K562 (cell line): ENCODE data around the gene CNOT6. TPM values are rescaled to one million over a fixed set of nuclear protein-coding genes. Genes with fewer than 3 reads are reported as not detected.

ENCODE experiments used
- C11orf30 ChIP-seq: fragments of 450-650 bp; IDR thresholded peaks from 2 replicates; pipeline ENCODE4 v1.6.1; 2016; ENCODE audit warnings: low read depth, mild to moderate bottlenecking
- CHAMP1 ChIP-seq: fragments of 450-650 bp; IDR thresholded peaks from 2 replicates; pipeline ENCODE4 v1.6.1; 2016; ENCODE audit warnings: mild to moderate bottlenecking
- CXXC5 ChIP-seq: fragments of 250-450 bp; sonication (Bioruptor Pico); IDR thresholded peaks from 2 replicates; pipeline ENCODE4 v1.8.0; 2022; ENCODE audit warnings: inconsistent platforms, mild to moderate bottlenecking, moderate library complexity
- MAFG ChIP-seq: fragments of 450-650 bp; conservative IDR thresholded peaks from 2 replicates; pipeline ENCODE4 v1.6.1; 2016; ENCODE audit warnings: missing genetic modification characterization, missing compliant biosample characterization
- MNT ChIP-seq, 2 experiments: fragments of 450-650 bp; conservative IDR thresholded peaks; 2 replicates each; pipeline ENCODE4 v1.6.1; 2017; ENCODE audit warnings: mild to moderate bottlenecking in 2 of 2, moderate library complexity in 2 of 2
- MTA1 ChIP-seq: fragments of 450-650 bp; IDR thresholded peaks from 2 replicates; pipeline ENCODE4 v1.6.1; 2017; ENCODE audit warnings: borderline replicate concordance
- PBX2 ChIP-seq, 2 experiments: IDR thresholded peaks in 1 of 2; conservative IDR thresholded peaks in 1 of 2; 2 replicates each; pipeline ENCODE4 v1.6.1; 2016; ENCODE audit warnings: low read depth in 2 of 2, mild to moderate bottlenecking in 1 of 2, missing compliant biosample characterization in 1 of 2, missing genetic modification characterization in 1 of 2, moderate library complexity in 1 of 2
- RBM39 ChIP-seq: fragments of 200-400 bp; formaldehyde crosslinking; optimal IDR thresholded peaks from 2 replicates; pipeline ENCODE3; 2018; ENCODE audit warnings: low read depth, low read length
- TOE1 ChIP-seq, 2 experiments: fragments of 450-650 bp in 1 of 2; sonication (generic) in 1 of 2; formaldehyde crosslinking in 1 of 2; IDR thresholded peaks; 2 replicates each; pipeline versions ENCODE4 v1.7.1 to v1.8.0; 2016 to 2022; ENCODE audit warnings: borderline replicate concordance in 2 of 2, mild to moderate bottlenecking in 2 of 2, antibody characterized with exemption in 1 of 2, inconsistent platforms in 1 of 2, low read depth in 1 of 2, missing genetic modification reagents in 1 of 2, moderate library complexity in 1 of 2
- ZNF263 ChIP-seq: sonication (generic); formaldehyde crosslinking; IDR thresholded peaks from 2 replicates; pipeline ENCODE4 v1.8.0; 2022; ENCODE audit warnings: mild to moderate bottlenecking, missing genetic modification reagents, borderline replicate concordance
- ZNF57 ChIP-seq: fragments of 450-650 bp; formaldehyde crosslinking; IDR thresholded peaks from 2 replicates; pipeline ENCODE4 v1.4.0; 2020; ENCODE audit warnings: mild to moderate bottlenecking, moderate library complexity
- polyA plus RNA-seq, 8 experiments: library from polyadenylated mRNA; depleted of rRNA in 4 of 8; stranded (reverse) in 5 of 8; unstranded in 3 of 8; fragments of >200 nt; fragmentation: Nextera tagmentation in 2 of 8; fragmentation: Illumina TruSeq in 1 of 8; extraction: Ambion mirVana in 2 of 8; extraction: Trizol in 1 of 8; gene quantifications; 2 replicates each; pipeline versions ENCODE4 v1.2.1 to v1.2.3, GENCODE V29; 2011 to 2014; ENCODE audit warnings: inconsistent platforms in 1 of 8, missing spikeins in 1 of 8
- total RNA-seq, 7 experiments: library from RNA; depleted of rRNA in 6 of 7; stranded (reverse); fragments of >200 nt in 6 of 7; fragmentation: Illumina TruSeq in 2 of 7; extraction: Trizol in 2 of 7; gene quantifications; 2 replicates each; pipeline versions ENCODE4 v1.2.1 to v1.2.3, GENCODE V29; 2011 to 2021; ENCODE audit warnings: low replicate concordance in 1 of 7
- TF ChIP-seq, protein P1 (sequence below): fragments of 450-650 bp; IDR thresholded peaks from 2 replicates; pipeline ENCODE4 v1.6.1; 2016
- TF ChIP-seq, protein P2 (sequence below): fragments of 250-450 bp; sonication (Bioruptor Pico); IDR thresholded peaks from 2 replicates; pipeline ENCODE4 v1.5.0; 2020; ENCODE audit warnings: mild to moderate bottlenecking, borderline replicate concordance

Gene CNOT6
- total and polyA plus RNA-seq, 9 of the 15 experiments (the other 6 are each of a cell fraction or from before 2014, with no cell fraction given): 4.9 to 32.4 (median 14.0) TPM

- TF ChIP-seq PBX2 (CRISPR knock-in tag; IDR thresholded peaks at IDR 0.05; ENCODE audit: low read depth) (no peak), PBX2 (tag; conservative IDR thresholded peaks at IDR 0.05; ENCODE audit: low read depth) (peak; percentile 50; the same call in 1 of the 2 replicates), RBM39 (no peak), ZNF57 (no peak), ZNF263 (CRISPR knock-in tag) (peak; percentile 71; the same call in 1 of the 2 replicates), CHAMP1 (no peak), MAFG (tag) (peak; percentile 90), CXXC5 (peak; percentile 42; the same call in 1 of the 2 replicates), TOE1 (IDR thresholded peaks at IDR 0.05; ENCODE audit: borderline replicate concordance) (peak; percentile 92), TOE1 (CRISPR knock-in tag; IDR thresholded peaks at IDR 0.05; ENCODE audit: borderline replicate concordance, low read depth) (no peak), MNT (conservative IDR thresholded peaks at IDR 0.05) (0 out of 4 replicates have a peak, but pooled peaks of 1 of the 2 experiments have one; percentile 27), C11orf30 (peak; percentile 91), MTA1 (no peak)
- TF ChIP-seq, protein P1, sequence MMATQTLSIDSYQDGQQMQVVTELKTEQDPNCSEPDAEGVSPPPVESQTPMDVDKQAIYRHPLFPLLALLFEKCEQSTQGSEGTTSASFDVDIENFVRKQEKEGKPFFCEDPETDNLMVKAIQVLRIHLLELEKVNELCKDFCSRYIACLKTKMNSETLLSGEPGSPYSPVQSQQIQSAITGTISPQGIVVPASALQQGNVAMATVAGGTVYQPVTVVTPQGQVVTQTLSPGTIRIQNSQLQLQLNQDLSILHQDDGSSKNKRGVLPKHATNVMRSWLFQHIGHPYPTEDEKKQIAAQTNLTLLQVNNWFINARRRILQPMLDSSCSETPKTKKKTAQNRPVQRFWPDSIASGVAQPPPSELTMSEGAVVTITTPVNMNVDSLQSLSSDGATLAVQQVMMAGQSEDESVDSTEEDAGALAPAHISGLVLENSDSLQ: peak; percentile 53
- TF ChIP-seq, protein P2, sequence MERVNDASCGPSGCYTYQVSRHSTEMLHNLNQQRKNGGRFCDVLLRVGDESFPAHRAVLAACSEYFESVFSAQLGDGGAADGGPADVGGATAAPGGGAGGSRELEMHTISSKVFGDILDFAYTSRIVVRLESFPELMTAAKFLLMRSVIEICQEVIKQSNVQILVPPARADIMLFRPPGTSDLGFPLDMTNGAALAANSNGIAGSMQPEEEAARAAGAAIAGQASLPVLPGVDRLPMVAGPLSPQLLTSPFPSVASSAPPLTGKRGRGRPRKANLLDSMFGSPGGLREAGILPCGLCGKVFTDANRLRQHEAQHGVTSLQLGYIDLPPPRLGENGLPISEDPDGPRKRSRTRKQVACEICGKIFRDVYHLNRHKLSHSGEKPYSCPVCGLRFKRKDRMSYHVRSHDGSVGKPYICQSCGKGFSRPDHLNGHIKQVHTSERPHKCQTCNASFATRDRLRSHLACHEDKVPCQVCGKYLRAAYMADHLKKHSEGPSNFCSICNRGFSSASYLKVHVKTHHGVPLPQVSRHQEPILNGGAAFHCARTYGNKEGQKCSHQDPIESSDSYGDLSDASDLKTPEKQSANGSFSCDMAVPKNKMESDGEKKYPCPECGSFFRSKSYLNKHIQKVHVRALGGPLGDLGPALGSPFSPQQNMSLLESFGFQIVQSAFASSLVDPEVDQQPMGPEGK (CRISPR knock-in tag): no peak
Measured at GRCh38 chr5:180607861-180608571, 113.8 kb downstream of the CNOT6 start (continued).
